HG02588 (cell line): ENCODE results near the gene XYLT1.

ENCODE experiments used
- ATAC-seq: cut with Tn5 transposase; IDR thresholded peaks from one replicate; pipeline ENCODE4 v1.9.1; 2021; ENCODE audit warnings: mild to moderate bottlenecking, moderate library complexity; ENCODE audit not compliant: unreplicated experiment

The XYLT1 gene

DNA sequence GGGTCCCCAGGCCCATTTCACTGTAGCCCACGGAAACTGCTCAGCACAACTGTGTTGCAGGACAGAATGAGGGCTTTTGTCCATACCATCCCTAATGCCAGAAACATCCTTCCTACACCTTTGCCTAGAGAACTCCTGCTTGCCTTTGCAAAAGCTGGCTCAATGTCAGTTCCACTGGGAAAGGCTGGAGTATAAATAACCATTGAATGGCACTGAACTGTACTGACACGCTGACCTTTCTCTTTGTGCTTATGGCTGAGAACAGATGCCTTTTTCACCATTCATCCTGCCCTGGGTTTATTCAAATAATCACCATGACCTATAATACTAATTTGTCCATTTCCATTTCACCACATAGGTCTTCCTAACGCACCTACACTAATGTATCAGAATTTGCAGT, 300.3 kb downstream of the XYLT1 start:
- ATAC-seq: no peak

- ATAC-seq: no peak
These were observed 302.6 kb downstream of the XYLT1 start for GRCh38 chr16:17168181-17168580.

- no peak for ATAC-seq
These were observed 304.7 kb downstream of the XYLT1 start for GRCh38 chr16:17166095-17166494.

GRCh38 chr16:17162560-17162959, 308.2 kb downstream of the XYLT1 start:
- no peak for ATAC-seq

GRCh38 chr16:17160920-17161431, 309.8 kb downstream of the XYLT1 start:
- no peak for ATAC-seq

GRCh38 chr16:17160285-17160853, 310.4 kb downstream of the XYLT1 start:
- ATAC-seq: no peak

- no peak for ATAC-seq
These were observed 311.1 kb downstream of the XYLT1 start for GRCh38 chr16:17159617-17160016.

- no peak for ATAC-seq
These were observed 314.8 kb downstream of the XYLT1 start for GRCh38 chr16:17155936-17156335.

DNA sequence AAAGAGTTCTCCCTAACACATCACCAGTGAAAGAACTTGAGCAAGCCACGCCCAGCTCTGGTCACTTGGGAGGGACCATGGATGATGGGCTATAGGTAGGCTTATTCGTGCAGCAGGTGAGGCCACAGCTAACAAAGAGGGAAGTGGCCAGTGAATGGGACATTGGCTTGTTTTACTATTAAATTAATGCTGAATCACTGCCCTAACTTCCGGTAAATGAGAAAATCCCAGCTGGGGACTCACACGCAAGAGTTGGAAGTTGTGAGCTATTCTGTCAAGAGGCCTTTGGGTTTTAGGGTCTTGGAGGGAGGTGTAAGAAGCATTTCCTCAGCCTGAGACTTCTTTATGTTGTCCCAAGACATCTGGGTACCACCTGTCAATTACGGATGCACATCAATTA, 315.3 kb downstream of the XYLT1 start:
- no peak for ATAC-seq

GRCh38 chr16:17154981-17155380, 315.8 kb downstream of the XYLT1 start:
- no peak for ATAC-seq

- no peak for ATAC-seq
These were observed 318.4 kb downstream of the XYLT1 start for GRCh38 chr16:17152311-17152710.

DNA sequence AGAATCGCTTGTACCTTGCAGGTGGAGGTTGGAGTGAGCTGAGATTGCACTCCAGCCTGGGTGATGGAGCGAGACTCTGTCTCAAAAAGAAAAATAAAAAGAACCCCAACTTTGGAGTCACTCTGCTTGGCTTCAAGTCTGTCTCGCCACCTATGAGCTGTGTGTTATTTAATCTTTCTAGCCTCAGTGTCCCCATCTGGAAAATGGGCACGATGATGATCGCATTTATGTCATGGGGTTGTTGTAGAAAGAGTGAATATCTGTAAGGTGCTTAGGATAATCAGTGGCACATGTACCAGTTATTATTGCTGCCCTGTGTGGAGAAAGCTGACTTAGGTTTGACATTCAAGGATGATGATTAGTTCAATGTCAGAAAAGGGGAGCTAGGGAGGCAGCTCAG, 319.4 kb downstream of the XYLT1 start:
- ATAC-seq: no peak

- ATAC-seq: no peak
These were observed 320.8 kb downstream of the XYLT1 start for GRCh38 chr16:17149904-17150483.

GRCh38 chr16:17147942-17148341, 322.8 kb downstream of the XYLT1 start:
- ATAC-seq: no peak

GRCh38 chr16:17145029-17145428, 325.7 kb downstream of the XYLT1 start:
- ATAC-seq: no peak

GRCh38 chr16:17144431-17144830, 326.3 kb downstream of the XYLT1 start:
- ATAC-seq: no peak

GRCh38 chr16:17143546-17144419, 327.0 kb downstream of the XYLT1 start:
- ATAC-seq: no peak

- ATAC-seq: no peak
These were observed 332.0 kb downstream of the XYLT1 start for GRCh38 chr16:17138801-17139200.

DNA sequence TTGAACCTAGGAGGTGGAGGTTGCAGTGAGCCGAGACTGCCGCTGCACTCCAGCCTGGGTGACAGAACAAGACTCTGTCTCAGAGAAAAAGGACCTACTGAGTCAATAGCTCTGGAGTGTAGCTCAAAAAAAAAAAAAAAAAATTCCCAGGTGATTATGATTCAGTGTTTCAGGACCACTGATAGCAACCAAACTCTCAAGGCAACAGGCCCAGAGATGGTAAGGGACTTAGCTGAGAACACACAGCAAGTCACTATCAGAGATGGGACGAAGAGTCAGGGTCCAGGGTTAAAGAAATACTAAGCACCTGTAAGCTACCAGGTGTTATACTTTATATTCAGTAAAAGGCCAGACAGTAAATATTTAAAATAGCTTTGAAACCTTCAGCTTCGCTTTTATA, 335.3 kb downstream of the XYLT1 start:
- no peak for ATAC-seq

GRCh38 chr16:17134586-17134985, 336.2 kb downstream of the XYLT1 start:
- ATAC-seq: peak; percentile 82

- no peak for ATAC-seq
These were observed 336.9 kb downstream of the XYLT1 start for GRCh38 chr16:17133851-17134250.

DNA sequence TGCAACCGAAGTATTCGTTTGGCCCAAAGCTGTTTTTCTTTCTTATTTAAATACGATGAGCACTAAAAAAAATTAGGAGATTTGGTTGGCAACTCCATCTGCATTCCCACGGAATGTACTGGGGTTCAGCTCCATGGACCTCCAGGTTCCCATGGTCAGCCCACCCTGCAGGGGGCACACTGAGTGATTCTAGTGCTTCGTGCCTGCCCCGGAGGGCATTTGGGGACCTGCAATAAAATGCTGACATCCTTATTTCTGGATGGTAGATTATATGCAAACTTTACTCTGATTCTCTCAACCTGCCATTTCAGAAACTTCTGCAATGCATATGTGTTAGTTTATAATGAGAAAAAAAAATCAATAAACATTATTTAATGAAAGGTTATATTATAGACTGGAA, 339.4 kb downstream of the XYLT1 start:
- ATAC-seq: no peak
